ENCODE measurements around the gene PLEKHG2.
"Not testable (repeated sequence)": the region's sequence is repeated elsewhere in the genome, so short reads cannot be mapped to it uniquely, and the experiment has no call there.

PLEKHG2 gene

DNA sequence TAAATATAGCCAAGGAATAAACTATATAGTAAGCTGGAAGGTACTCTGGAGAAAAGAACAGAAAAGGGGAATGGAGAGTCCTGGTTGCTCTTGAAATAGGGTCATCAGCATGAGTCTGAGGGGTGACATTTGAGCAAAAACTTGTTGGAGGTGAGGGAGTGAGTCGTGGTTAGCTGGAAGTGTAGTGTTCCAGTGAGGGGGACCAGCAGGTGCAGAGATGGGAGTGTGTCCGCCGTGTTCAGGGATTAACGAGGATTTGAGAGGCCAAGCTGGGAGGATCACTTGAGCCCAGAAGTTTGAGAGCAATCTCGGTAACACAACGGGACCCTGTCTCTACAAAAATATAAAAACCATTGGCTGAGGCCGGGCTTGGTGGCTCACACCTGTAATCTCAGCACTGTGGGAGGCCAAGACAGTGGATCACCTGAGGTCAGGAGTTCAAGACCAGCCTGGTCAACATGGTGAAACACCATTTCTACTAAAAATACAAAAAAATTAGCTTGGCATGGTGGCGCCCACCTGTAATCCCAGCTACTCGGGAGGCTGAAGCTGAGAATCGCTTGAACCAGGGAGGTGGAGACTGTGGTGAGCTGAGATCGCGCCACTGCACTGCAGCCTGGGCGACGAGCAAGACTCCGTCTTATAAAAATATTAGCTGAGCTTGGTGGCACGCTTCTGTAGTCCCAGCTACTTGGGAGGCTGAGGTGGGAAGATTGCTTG is 34.1 kb downstream of the PLEKHG2 start:
- DNase-seq (ENCODE audit: low read depth in 2 of 2) = no peak

DNA sequence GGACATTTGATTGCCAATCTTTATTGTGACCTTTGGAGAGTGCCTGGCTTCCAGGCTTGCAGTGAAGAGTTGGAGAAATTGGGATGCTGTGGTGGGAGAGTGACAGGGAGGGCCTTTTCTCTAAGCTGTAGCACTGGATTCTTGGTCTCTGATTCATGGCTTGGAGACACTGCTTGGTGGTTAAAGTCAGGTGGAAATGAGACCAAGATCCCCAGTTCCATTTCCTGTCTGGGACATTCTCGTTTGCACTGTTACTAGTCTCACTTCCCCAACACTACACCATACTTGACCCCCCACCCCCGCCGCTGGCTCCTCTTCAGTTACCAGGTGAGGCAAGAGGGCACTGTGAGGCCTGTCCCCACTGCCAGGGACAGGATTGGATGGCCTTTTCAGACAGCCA is 35.8 kb downstream of the PLEKHG2 start:
- peak in 1 of 2 donors; percentile 23 for DNase-seq (ENCODE audit: low read depth in 2 of 2)

DNA sequence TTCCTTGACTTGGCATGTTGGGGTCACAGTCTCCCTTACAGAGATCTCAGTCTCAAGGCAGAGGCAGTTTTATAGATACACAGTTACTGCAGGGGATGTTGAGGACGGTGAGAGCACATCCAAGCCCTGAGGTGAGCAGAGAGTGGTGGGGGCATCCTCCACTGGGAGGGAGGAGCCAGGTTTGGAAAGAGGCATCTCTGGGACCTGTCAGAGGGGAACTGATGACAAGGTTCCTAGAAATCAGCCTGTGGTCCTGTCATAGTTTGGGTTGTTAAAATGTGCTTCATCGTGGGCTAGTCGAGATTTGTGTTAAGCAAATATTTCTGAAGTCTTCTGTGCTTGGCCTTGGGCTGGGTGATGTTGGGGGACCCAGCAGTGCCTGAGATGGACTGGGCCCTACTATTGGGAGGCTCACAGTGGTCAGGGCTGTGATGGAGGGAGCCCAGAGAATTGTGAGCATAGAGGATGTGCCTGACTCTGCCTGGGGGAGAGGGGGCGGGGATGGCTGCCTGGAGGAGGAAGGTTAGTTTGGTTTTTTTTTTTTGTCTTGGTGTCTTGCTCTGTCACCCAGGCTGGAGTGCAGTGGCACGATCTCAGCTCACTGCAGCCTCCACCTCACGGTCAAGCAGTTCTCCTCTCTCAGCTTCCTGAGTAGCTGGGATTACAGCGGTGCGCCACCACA is 36.8 kb downstream of the PLEKHG2 start:
- no peak for DNase-seq (ENCODE audit: low read depth in 2 of 2)

- DNase-seq (ENCODE audit: low read depth in 2 of 2) = not testable (repeated sequence)
These were observed 38.8 kb downstream of the PLEKHG2 start for GRCh38 chr19:39451257-39451656.

DNA sequence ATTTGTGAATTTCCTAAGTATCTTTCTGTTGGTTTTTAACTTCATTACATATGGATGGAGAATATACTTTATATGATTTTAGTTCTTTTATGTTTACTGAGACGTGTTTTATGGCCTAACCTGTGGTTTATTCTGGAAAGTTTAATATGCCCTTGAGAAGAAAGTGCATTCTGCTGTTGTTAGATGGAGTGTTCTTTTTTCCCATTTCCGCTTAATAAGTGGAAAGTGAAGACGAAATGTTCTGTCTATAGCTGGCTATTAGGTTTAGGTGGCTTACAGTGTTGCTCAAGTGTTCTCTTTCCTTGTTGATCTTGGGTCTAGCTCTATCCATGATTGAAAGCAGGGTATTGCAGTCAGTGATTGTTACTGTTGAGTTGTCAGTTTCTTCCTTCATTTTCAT is 50.9 kb downstream of the PLEKHG2 start:
- DNase-seq (ENCODE audit: low read depth in 2 of 2) = no peak

GRCh38 chr19:39465956-39466747 is 53.7 kb downstream of the PLEKHG2 start:
- no peak for DNase-seq (ENCODE audit: low read depth in 2 of 2)

GRCh38 chr19:39467941-39468340 is 55.5 kb downstream of the PLEKHG2 start:
- DNase-seq (ENCODE audit: low read depth in 2 of 2) = no peak

GRCh38 chr19:39469036-39469435 is 56.6 kb downstream of the PLEKHG2 start:
- no peak for DNase-seq (ENCODE audit: low read depth in 2 of 2)

- DNase-seq (ENCODE audit: low read depth in 2 of 2) = no peak
These were observed 57.1 kb downstream of the PLEKHG2 start for GRCh38 chr19:39469567-39469966.

- DNase-seq (ENCODE audit: low read depth in 2 of 2) = no peak
These were observed 58.4 kb downstream of the PLEKHG2 start for GRCh38 chr19:39470724-39471339.

GRCh38 chr19:39471756-39472536 is 59.5 kb downstream of the PLEKHG2 start:
- no peak for DNase-seq (ENCODE audit: low read depth in 2 of 2)

DNA sequence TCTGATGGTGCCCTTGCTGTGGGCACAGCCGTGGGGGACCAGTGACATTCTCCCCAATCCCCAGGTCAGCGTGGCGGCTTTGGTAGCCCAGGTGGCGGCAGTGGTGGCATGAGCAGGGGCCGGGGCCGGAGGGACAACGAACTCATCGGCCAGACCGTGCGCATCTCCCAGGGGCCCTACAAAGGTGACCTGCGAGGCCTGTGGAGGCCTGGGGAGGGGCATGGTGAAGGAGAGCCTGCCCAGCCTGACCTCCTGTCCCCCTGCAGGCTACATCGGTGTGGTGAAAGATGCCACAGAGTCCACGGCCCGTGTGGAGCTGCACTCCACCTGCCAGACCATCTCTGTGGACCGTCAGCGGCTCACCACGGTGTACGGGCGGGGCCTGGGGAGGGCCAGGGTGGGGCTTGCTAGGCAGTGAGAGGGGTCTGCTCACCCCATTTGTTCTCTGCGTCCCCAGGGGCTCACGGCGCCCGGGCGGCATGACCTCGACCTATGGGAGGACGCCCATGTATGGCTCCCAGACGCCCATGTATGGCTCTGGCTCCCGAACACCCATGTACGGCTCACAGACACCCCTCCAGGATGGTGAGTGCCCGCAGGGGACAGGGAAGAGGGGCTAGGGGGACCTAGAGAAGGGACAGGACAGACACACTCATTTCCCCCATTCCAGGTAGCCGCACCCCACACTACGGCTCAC is 60.4 kb downstream of the PLEKHG2 start:
- no peak for DNase-seq (ENCODE audit: low read depth in 2 of 2)

GRCh38 chr19:39473443-39473960 is 61.0 kb downstream of the PLEKHG2 start:
- DNase-seq (ENCODE audit: low read depth in 2 of 2) = no peak

DNA sequence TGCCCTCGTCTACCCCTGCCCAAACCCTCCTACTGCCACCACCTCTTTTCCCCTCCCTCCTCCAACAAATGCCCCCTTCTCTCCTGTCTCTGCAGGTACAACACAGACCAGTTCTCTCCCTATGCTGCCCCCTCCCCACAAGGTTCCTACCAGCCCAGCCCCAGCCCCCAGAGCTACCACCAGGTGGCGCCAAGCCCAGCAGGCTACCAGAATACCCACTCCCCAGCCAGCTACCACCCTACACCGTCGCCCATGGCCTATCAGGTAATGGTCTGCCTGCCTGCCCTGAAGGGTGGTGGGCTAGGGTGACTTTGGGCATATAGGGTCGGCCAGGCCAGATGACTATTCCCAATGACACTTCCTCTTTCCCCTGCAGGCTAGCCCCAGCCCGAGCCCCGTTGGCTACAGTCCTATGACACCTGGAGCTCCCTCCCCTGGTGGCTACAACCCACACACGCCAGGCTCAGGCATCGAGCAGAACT is 61.7 kb downstream of the PLEKHG2 start:
- DNase-seq (ENCODE audit: low read depth in 2 of 2) = peak; percentile 47 to 58

GRCh38 chr19:39475748-39476147 is 63.3 kb downstream of the PLEKHG2 start:
- no peak for DNase-seq (ENCODE audit: low read depth in 2 of 2)
